Measurements from ENCODE around the gene TRDMT1. TPM values are rescaled to one million over a fixed set of nuclear protein-coding genes. Genes with fewer than 3 reads are reported as not detected.

Gene TRDMT1
- total RNA-seq, 2 experiments from 2014 or later, result 4.4 to 4.5 TPM

GRCh38 chr10:17232276-17232960 is 30.9 kb upstream of the TRDMT1 start:
- peaks cover 50% of the 10 kb centered on the region for H3K4me1 Mint-ChIP-seq (ENCODE audit: low read depth)
- no peaks in the 10 kb centered on the region for H3K27me3 Mint-ChIP-seq
- peak overlapping the region; percentile 94 for H3K4me3 Mint-ChIP-seq
- H3K9me3 Mint-ChIP-seq, result no peaks in the 10 kb centered on the region
- POLR2A ChIA-PET, result interaction anchor here (0.7 to 5.7 kb wide), 6 partner anchors 31 to 415 kb away, joined by 3 to 41 read pairs (median 6); partner anchors contain the start of genes RSU1 and TRDMT1
- H3K36me3 Mint-ChIP-seq (ENCODE audit: low read depth), result peaks cover 67% of the 10 kb centered on the region
- ATAC-seq (no peak), DNase-seq (no peak)
- CTCF ChIA-PET, result interaction anchor here (0.9 to 1.8 kb wide), 4 partner anchors 24 to 334 kb away, joined by 3 to 4 read pairs (median 3); no protein-coding TSS in a partner anchor
- TF ChIP-seq CTCF (IDR thresholded peaks at IDR 0.05), result no peak
- peak overlapping the region; percentile 59 for H3K27ac Mint-ChIP-seq
- intact Hi-C loops (cut with micrococcal nuclease), result loop anchor here (10.0 kb wide), 1 partner anchor 412 kb away; the partner anchor contains the start of gene STAM

- Mint-ChIP-seq H3K4me1 (ENCODE audit: low read depth) (peaks cover 56% of the 10 kb centered on the region), H3K27me3 (no peaks in the 10 kb centered on the region), H3K27ac (peak overlapping the region; percentile 59), H3K4me3 (peak overlapping the region; percentile 94), H3K36me3 (ENCODE audit: low read depth) (peaks cover 66% of the 10 kb centered on the region), H3K9me3 (no peaks in the 10 kb centered on the region)
- no peak for ATAC-seq
- CTCF ChIA-PET, result interaction anchor here (1.1 to 4.7 kb wide), 6 partner anchors 12 to 333 kb away, joined by 3 to 35 read pairs (median 4); partner anchors contain the start of gene TRDMT1
- no peak for DNase-seq
- no peak for TF ChIP-seq CTCF (IDR thresholded peaks at IDR 0.05)
- intact Hi-C loops (cut with micrococcal nuclease), result loop anchor here (10.0 kb wide), 1 partner anchor 413 kb away; the partner anchor contains the start of gene STAM
- POLR2A ChIA-PET, result interaction anchor here (0.7 to 5.7 kb wide), 7 partner anchors 15 to 414 kb away, joined by 3 to 41 read pairs (median 7); partner anchors contain the start of genes RSU1 and TRDMT1
These were observed 30.3 kb upstream of the TRDMT1 start for GRCh38 chr10:17231788-17232187.

- Mint-ChIP-seq H3K4me1 (ENCODE audit: low read depth) (peaks cover 57% of the 10 kb centered on the region), H3K4me3 (peak overlapping the region; percentile 94), H3K27ac (peak overlapping the region; percentile 91), H3K27me3 (no peaks in the 10 kb centered on the region), H3K9me3 (no peaks in the 10 kb centered on the region), H3K36me3 (ENCODE audit: low read depth) (peaks cover 49% of the 10 kb centered on the region)
- POLR2A ChIA-PET, result interaction anchor here (0.6 to 5.7 kb wide), 22 partner anchors 9 to 413 kb away, joined by 3 to 41 read pairs (median 4); partner anchors contain the start of genes RSU1 and TRDMT1
- intact Hi-C loops (cut with micrococcal nuclease), result loop anchor here (2.0 to 10.0 kb wide), 2 partner anchors 227 to 415 kb away; partner anchors contain the start of gene STAM
- TF ChIP-seq CTCF (IDR thresholded peaks at IDR 0.05), result no peak
- DNase-seq, result peak; percentile 94
- peak; percentile 61 for ATAC-seq
- CTCF ChIA-PET, result interaction anchor here (0.6 to 4.7 kb wide), 21 partner anchors 9 to 413 kb away, joined by 3 to 35 read pairs (median 3); partner anchors contain the start of genes RSU1 and TRDMT1
These were observed 28.7 kb upstream of the TRDMT1 start for GRCh38 chr10:17229967-17230682.

GRCh38 chr10:17229717-17229966 is 28.2 kb upstream of the TRDMT1 start:
- intact Hi-C loops (cut with micrococcal nuclease), result loop anchor here (2.0 kb wide), 1 partner anchor 227 kb away; no protein-coding TSS in a partner anchor
- DNase-seq (no peak), ATAC-seq (no peak)
- Mint-ChIP-seq H3K36me3 (ENCODE audit: low read depth) (peaks cover 45% of the 10 kb centered on the region), H3K9me3 (no peaks in the 10 kb centered on the region), H3K27me3 (no peaks in the 10 kb centered on the region), H3K4me3 (peak overlapping the region; percentile 94), H3K4me1 (ENCODE audit: low read depth) (peaks cover 53% of the 10 kb centered on the region), H3K27ac (peak overlapping the region; percentile 91)
- ChIA-PET CTCF (interaction anchor here (0.6 to 4.7 kb wide), 14 partner anchors 9 to 412 kb away, joined by 3 to 35 read pairs (median 4); partner anchors contain the start of genes RSU1 and TRDMT1), POLR2A (interaction anchor here (0.6 to 5.7 kb wide), 18 partner anchors 9 to 412 kb away, joined by 3 to 41 read pairs (median 5); partner anchors contain the start of genes RSU1 and TRDMT1)
- no peak for TF ChIP-seq CTCF (IDR thresholded peaks at IDR 0.05)
